CD14-positive monocyte (primary cell): ENCODE data around the gene SPATA32. TPM values are rescaled to one million over a fixed set of nuclear protein-coding genes. Genes with fewer than 3 reads are reported as not detected.
A peak's percentile ranks its signal among the peaks of the same experiment; 100 is the strongest.

Experiments
- DNase-seq, 3 donors: peaks; one replicate each; pipeline ENCODE4 v3.0.0-alpha.2; 2011 to 2022
- H2AFZ ChIP-seq: 2 replicates; pipeline ENCODE4 v1.6.0; 2012; ENCODE audit warnings: mild to moderate bottlenecking, low read depth, low read length, inconsistent platforms; ENCODE audit not compliant: insufficient read depth, poor library complexity, severe bottlenecking
- H3K27ac ChIP-seq, 2 donors: 1 replicate in 1 of 2; 2 replicates in 1 of 2; pipeline ENCODE4 v1.5.1; 2012 to 2013; ENCODE audit warnings: low read length in 2 of 2, control low read depth in 1 of 2, inconsistent platforms in 1 of 2, low read depth in 1 of 2, mild to moderate bottlenecking in 1 of 2
- H3K27me3 ChIP-seq, 2 donors: one replicate each; pipeline versions ENCODE4 v1.6.0 to v1.6.1; 2011 to 2013; ENCODE audit warnings: low read length in 2 of 2; ENCODE audit not compliant: control insufficient read depth in 2 of 2, insufficient read depth in 2 of 2
- H3K36me3 ChIP-seq, 2 donors: replicated peaks in 1 of 2; 1 replicate in 1 of 2; 2 replicates in 1 of 2; pipeline versions ENCODE4 v1.5.1 to v1.6.1; 2012 to 2013; ENCODE audit warnings: low read length in 2 of 2, control low read depth in 1 of 2, inconsistent platforms in 1 of 2, mild to moderate bottlenecking in 1 of 2; ENCODE audit not compliant: insufficient read depth in 2 of 2, control insufficient read depth in 1 of 2
- H3K4me1 ChIP-seq, 2 donors: 1 replicate in 1 of 2; 2 replicates in 1 of 2; pipeline versions ENCODE4 v1.5.1 to v1.6.1; 2012 to 2013; ENCODE audit warnings: low read length in 2 of 2, control low read depth in 1 of 2, inconsistent platforms in 1 of 2, mild to moderate bottlenecking in 1 of 2, moderate library complexity in 1 of 2; ENCODE audit not compliant: insufficient read depth in 2 of 2, control insufficient read depth in 1 of 2
- H3K4me2 ChIP-seq: replicated peaks from 2 replicates; pipeline ENCODE3; 2012; ENCODE audit warnings: low read length, moderate library complexity, mild to moderate bottlenecking; ENCODE audit not compliant: poor library complexity, severe bottlenecking; ENCODE audit errors: extremely low read depth
- H3K4me3 ChIP-seq, 3 experiments: fragments of 200-600 bp in 1 of 3; sonication (generic) in 1 of 3; replicated peaks in 1 of 3; 1 replicate in 2 of 3; 2 replicates in 1 of 3; pipeline ENCODE4 v1.5.1; 2011 to 2013; ENCODE audit warnings: low read length in 3 of 3, mild to moderate bottlenecking in 3 of 3, control low read depth in 2 of 3, low read depth in 2 of 3, inconsistent platforms in 1 of 3, moderate library complexity in 1 of 3
- H3K79me2 ChIP-seq: 2 replicates; pipeline ENCODE4 v1.6.0; 2012; ENCODE audit warnings: mild to moderate bottlenecking, control low read depth, inconsistent platforms, low read length, moderate library complexity; ENCODE audit not compliant: insufficient read depth
- H3K9ac ChIP-seq: 2 replicates; pipeline ENCODE4 v1.6.0; 2017; ENCODE audit warnings: low read length, mild to moderate bottlenecking; ENCODE audit not compliant: insufficient read depth, poor library complexity, severe bottlenecking
- H3K9me3 ChIP-seq, 2 donors: replicated peaks in 1 of 2; 1 replicate in 1 of 2; 2 replicates in 1 of 2; pipeline versions ENCODE4 v1.5.1 to v1.6.1; 2012 to 2013; ENCODE audit warnings: low read length in 2 of 2, control low read depth in 1 of 2; ENCODE audit not compliant: control insufficient read depth in 1 of 2, insufficient read depth in 1 of 2
- H4K20me1 ChIP-seq: 2 replicates; pipeline ENCODE4 v1.6.0; 2012; ENCODE audit warnings: mild to moderate bottlenecking, low read length, control low read depth, moderate library complexity; ENCODE audit not compliant: insufficient read depth
- H3K27ac Mint-ChIP-seq, 7 donors: one replicate each; pipeline ENCODE4 v1.8.0; 2020; ENCODE audit warnings: mild to moderate bottlenecking in 7 of 7, mixed read lengths in 7 of 7, moderate library complexity in 6 of 7, inconsistent platforms in 2 of 7
- H3K27me3 Mint-ChIP-seq, 3 donors: one replicate each; pipeline ENCODE4 v1.8.0; 2021 to 2022; ENCODE audit warnings: low read depth in 3 of 3, mild to moderate bottlenecking in 3 of 3, mixed read lengths in 3 of 3, moderate library complexity in 3 of 3, inconsistent platforms in 1 of 3
- H3K36me3 Mint-ChIP-seq, 2 donors: one replicate each; pipeline ENCODE4 v1.8.0; 2020; ENCODE audit warnings: mixed read lengths in 2 of 2, inconsistent platforms in 1 of 2, mild to moderate bottlenecking in 1 of 2
- H3K4me1 Mint-ChIP-seq: one replicate; pipeline ENCODE4 v1.8.0; 2020; ENCODE audit warnings: mild to moderate bottlenecking, mixed read lengths
- H3K4me3 Mint-ChIP-seq, 2 donors: one replicate each; pipeline ENCODE4 v1.8.0; 2020; ENCODE audit warnings: mild to moderate bottlenecking in 2 of 2, mixed read lengths in 2 of 2, moderate library complexity in 1 of 2
- H3K9me3 Mint-ChIP-seq, 7 donors: one replicate each; pipeline ENCODE4 v1.8.0; 2020 to 2022; ENCODE audit warnings: mixed read lengths in 7 of 7, mild to moderate bottlenecking in 6 of 7, moderate library complexity in 6 of 7, inconsistent platforms in 2 of 7
- CTCF ChIP-seq: fragments of 200-600 bp; IDR thresholded peaks from one replicate; pipeline ENCODE4 v1.8.0; 2022; ENCODE audit warnings: antibody characterized with exemption, mild to moderate bottlenecking
- WGBS: methylation state at CpG from one replicate; pipeline ENCODE4 v1.1.5; 2013; ENCODE audit warnings: missing lambda C conversion rate; ENCODE audit not compliant: insufficient coverage; 5-methylcytosine and 5-hydroxymethylcytosine counted together
- intact Hi-C, 2 donors: fragments of 100-400 bp; cut with micrococcal nuclease; formaldehyde crosslinking; loops; one replicate each; pipeline versions ENCODE4 v1.15.0 to v1.15.1; 2023
- polyA plus RNA-seq, 3 donors: library from polyadenylated mRNA; depleted of rRNA in 1 of 3; unstranded in 2 of 3; stranded (reverse) in 1 of 3; fragments of 300-500 nt in 2 of 3; fragments of >200 nt in 1 of 3; fragmentation: Illumina TruSeq in 2 of 3; gene quantifications; 1 replicate in 2 of 3; 2 replicates in 1 of 3; pipeline ENCODE4 v1.2.3, GENCODE V29; 2012 to 2021

Gene SPATA32
- polyA plus RNA-seq, 3 donors = not detected

GRCh38 chr17:45263477-45263860 lies 1.6 kb upstream of the SPATA32 start:
- intact Hi-C loops = no loop called here
- Mint-ChIP-seq H3K27me3 (peaks cover 2 to 13% (median 9%) of the 10 kb centered on the region in 3 donors), H3K4me3 (no peak overlapping the region), H3K36me3 (peaks cover 51 to 58% of the 10 kb centered on the region in 2 donors), H3K4me1 (peaks cover 21% of the 10 kb centered on the region), H3K9me3 (peaks cover 0 to 2% (median 0%) of the 10 kb centered on the region in 7 donors), H3K27ac (no peak overlapping the region)
- Histone ChIP-seq H3K9ac (no peak overlapping the region), H3K27me3 (peaks cover 0 to 5% of the 10 kb centered on the region in 2 donors), H3K9me3 (no peaks in the 10 kb centered on the region), H3K4me1 (peaks cover 6 to 25% of the 10 kb centered on the region in 2 donors), H3K27ac (no peak overlapping the region), H3K4me2 (no peak overlapping the region), H3K4me3 (no peak overlapping the region), H3K36me3 (peaks cover 52 to 59% of the 10 kb centered on the region in 2 donors), H4K20me1 (peaks cover 64% of the 10 kb centered on the region), H3K79me2 (no peaks in the 10 kb centered on the region), H2AFZ (no peak overlapping the region)
- WGBS = 100% methylated on average over 2 of the region's 7 CpGs
- TF ChIP-seq CTCF = no peak
- no peak for DNase-seq

DNA sequence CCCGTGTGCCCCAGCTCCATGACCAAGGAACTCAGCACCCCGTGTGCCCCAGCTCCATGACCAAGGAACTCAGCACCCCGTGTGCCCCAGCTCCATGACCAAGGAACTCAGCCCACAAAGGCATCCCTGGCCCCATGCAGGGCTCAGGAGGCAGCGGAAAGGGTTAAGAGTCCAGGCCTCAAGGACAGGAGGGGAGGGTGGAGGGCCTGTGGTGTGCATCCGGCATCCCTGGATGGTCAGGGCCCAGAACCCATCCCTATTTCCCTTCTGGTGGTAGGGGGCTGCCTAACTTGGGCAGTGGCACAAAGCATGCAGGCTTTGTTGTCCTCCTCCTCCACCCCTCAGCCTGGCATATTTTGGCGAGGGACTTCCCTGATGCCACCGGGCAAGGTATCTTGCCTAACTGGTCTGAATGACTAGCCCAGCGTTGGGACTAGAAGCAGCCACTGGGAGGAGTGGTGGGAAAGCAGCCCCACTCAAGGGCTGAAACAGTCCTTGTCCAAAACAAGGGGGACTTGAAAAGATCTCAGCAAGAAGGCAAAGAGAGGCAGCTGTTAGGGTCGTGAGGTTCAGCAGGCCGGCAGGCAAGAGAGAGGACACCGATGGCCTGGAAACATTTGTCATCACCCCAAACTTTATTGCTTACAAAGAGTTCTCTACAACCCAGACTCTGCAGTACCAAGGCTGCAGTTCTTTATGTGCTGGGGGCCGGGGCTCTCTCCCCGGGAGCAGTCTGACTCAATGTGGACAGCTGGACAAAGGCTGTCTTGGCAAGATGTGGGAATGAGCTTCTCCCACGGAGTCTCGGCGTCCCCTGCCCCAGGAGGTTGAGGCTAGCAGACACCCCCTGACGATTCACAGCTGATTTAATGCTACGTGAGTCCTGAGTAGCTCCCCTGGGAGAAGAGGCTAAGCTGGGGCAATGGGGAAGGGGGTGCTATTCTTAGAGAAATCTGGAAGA lies 902 bp upstream of the SPATA32 start:
- peaks cover 45 to 52% of the 10 kb centered on the region in 2 donors for H3K36me3 ChIP-seq
- H3K4me2 ChIP-seq = peak overlapping the region; percentile 96
- Mint-ChIP-seq H3K4me1 (peaks cover 25% of the 10 kb centered on the region), H3K27me3 (peaks cover 2 to 14% (median 8%) of the 10 kb centered on the region in 3 donors), H3K4me3 (peak overlapping the region; percentile 88 to 92), H3K9me3 (peaks cover 0 to 2% (median 0%) of the 10 kb centered on the region in 7 donors), H3K36me3 (peaks cover 44 to 51% of the 10 kb centered on the region in 2 donors), H3K27ac (peak overlapping the region in 1 of 7 donors; percentile 61)
- H3K27me3 ChIP-seq = peaks cover 0 to 5% of the 10 kb centered on the region in 2 donors
- no peaks in the 10 kb centered on the region for H3K9me3 ChIP-seq
- H3K4me3 ChIP-seq = peak overlapping the region in 2 of 3 experiments; percentile 48 to 85
- peak overlapping the region in 1 of 2 donors; percentile 14 for H3K27ac ChIP-seq
- H3K4me1 ChIP-seq = peaks cover 6 to 28% of the 10 kb centered on the region in 2 donors
- DNase-seq = no peak
- H4K20me1 ChIP-seq = peaks cover 67% of the 10 kb centered on the region
- no peak for TF ChIP-seq CTCF
- intact Hi-C loops = no loop called here
- 73% methylated on average over 11 of the region's 18 CpGs for WGBS
- H3K9ac ChIP-seq = peak overlapping the region; percentile 74
- no peaks in the 10 kb centered on the region for H3K79me2 ChIP-seq
- H2AFZ ChIP-seq = no peak overlapping the region
